GM04504 (cell line): ENCODE results near the gene CEBPZ.
"Not testable (repeated sequence)": the region's sequence is repeated elsewhere in the genome, so short reads cannot be mapped to it uniquely, and the experiment has no call there.

ENCODE experiments used
- DNase-seq: peaks from one replicate; pipeline ENCODE4 v3.0.0-alpha.2; 2012; ENCODE audit warnings: low read depth

Gene CEBPZ

DNA sequence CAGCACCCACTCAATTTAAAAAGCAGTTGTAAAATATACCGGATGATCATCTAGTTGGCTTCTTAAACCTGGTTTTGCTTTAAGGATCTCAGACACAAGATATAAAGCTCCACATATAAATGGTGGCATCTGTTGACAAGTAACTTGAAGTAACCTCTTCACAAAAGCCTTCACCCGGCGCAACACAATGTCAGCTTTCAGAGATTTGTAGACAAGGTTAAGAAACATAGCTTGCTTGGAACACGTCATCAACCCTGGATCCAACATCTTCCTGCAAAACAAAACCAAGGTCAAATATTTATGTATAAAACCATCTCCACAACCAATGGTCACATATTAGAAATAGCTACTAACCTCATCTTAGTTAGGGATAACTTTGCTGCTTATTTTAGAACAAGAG is 8.3 kb downstream of the CEBPZ start:
- no peak for DNase-seq

DNA sequence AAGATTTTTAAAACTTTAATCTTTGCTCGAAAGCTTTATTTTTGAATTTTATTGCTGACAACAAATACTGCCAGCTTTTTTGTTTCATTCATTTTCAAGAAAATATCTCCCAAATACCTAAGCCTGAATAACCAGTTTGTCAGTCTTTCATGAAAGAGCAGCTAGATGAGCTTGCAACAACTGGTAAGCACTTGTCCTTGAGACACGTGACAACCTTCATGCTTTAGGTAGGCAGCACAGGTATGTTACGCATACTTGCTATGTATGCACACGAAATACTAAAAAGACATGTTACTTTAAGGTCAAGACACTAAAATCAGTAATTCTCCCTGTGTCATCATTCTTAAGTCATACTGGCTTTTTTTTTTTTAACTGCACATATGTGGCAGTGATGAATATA is 12.3 kb downstream of the CEBPZ start:
- no peak for DNase-seq

DNA sequence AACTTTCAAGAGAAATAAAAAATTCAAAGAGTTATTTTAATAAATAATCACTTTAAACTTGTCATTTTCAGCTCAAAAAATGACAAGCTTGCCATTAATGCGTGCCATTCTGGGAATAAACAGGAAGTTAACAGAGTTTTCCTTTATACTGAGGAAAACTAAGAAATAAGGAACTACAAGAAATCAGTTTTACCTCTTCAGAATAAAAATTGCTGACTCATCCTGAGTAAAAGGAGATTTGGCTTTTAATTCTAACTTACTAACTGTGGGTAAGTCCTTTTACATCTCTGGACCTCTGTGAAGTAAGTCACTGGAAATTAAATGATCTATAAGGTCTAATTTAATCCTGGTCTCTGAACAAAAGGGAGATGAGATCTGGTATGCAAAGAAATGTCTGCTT is 16.1 kb downstream of the CEBPZ start:
- no peak for DNase-seq

DNA sequence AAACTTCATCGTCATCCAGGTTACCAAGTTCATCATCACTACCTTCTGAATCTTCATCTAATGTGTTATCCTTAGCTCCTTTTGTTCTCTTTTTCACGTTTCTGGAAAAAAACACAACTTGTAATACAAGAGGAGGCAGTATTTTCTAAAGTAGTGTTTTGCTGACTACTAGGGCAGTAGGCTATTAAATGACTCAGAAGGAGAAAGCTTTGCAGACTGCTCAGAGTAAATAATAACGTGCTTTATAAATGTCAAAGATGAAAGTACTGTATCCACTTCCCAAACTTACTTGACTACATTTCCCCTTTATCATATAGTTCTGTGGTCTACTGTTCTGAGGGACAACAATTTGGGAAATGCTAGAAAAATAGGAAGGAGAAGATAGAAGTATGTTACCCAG is 19.5 kb downstream of the CEBPZ start:
- no peak for DNase-seq

DNA sequence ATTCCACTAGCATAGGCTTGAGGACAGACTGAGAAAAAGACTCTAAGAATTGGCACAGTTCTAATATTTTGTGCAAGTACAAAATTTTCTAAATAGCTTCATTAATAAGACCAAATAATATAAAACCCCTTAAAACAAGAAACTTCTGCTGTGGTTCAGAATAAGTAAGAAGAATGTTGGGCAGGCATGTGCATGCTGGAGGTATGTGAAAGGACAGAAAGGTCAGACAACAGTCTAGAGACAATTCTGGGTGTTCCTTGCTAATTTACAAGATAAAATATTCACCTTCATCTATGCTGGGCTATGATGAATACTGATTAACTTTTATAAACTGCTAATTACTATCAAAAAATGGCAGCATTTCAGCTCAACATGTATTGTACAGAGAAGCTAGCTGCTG is 20.2 kb downstream of the CEBPZ start:
- DNase-seq: no peak

DNA sequence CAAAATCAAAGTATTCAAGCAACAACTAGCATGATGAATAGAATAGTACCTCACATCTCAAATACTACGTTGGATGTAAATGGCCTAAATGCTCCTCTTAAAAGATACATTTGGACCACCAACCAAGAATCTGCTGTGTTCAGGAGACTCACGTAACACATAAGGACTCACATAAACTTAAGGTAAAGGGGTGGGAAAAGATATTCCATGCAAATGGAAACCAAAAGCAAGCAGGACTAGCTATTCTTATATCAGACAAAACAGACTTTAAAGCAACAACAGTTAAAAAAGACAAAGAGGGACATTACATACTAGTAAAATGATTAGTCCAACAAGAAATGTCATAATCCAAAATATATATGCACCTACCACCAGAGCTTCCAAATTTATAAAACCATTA is 24.6 kb downstream of the CEBPZ start:
- DNase-seq: not testable (repeated sequence)

DNA sequence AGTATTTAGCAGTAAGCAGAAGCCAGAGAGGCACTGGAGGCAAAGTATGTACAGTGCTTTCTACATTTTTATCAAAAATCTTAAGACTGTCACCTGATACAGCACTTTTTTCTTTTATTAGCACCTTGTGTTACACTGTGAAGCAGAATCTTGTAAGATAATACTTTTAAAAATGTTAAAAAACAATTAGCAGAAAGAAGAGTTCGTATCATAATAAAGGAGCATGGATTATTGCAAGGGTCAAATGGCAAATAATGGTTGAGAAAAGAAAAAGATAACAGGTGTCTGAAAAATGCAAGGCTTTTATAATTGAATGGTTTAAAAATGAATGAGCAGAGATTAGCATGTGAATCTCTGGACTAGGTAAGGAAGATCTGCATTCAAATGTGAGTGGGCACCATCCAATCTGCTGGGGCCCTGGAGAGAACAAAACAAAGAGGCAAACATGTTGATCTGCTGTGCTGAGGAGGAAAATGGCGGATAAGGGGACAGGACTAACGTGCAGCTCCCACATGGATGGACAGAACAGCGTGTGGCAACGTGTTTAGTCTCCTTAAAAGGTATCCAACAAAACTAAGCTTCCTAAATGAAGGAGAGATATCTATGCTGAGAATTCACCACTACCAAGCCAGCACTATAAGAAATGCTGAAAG is 25.6 kb downstream of the CEBPZ start:
- DNase-seq: no peak

DNA sequence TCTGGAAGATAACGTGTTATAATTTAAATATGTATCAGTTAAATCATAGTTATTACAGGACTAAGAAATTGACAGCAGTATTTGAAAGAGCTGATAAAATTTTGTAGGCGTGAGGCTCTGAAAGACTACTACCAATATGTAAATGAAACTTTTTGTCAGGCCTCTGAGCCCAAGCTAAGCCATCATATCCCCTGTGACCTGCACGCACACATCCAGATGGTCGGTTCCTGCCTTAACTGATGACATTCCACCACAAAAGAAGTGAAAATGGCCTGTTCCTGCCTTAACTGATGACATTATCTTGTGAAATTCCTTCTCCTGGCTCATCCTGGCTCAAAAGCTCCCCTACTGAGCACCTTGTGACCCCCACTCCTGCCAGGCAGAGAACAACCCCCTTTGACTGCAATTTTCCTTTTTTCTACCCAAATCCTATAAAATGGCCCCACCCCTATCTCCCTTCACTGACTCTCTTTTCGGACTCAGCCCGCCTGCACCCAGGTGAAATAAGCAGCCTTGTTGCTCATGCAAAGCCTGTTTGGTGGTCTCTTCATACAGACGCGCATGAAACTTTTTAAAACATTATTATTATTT is 26.2 kb downstream of the CEBPZ start:
- DNase-seq: not testable (repeated sequence)

DNA sequence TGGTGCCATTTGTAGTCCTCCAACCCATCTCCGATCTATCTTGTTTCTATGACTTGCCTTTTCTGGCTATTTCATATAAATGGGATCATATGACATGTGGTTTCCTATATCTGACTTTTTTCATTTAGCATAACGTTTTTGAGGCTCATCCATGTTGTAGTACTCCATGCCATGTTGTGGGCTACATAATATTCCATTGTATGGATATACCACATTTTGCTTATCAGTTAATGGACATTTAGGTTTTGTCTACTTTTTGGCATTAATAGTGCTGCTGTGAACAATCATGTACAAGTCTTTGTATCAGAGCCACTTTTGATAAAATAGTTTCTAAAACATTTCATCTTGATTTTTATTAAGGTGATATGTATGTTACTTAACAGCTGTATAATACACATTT is 27.7 kb downstream of the CEBPZ start:
- no peak for DNase-seq

DNA sequence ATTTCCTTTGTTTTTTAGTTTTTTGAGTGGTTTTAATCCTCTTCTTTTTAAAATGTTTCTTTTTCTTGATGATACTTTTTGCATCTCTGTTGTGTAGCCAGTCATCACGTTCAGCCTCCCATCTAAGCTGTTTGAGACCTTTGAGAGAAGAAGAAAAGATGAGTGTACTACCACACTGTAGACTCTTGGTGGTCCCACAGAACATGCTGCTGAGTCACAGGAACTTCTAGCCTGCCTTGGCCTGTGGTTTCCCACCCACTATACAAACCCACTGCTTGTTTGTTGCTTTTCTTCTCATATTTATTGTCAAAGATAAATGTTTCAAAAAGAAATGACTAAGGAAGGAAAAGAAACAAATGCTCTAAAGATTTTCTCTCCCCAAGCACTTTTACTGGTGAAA is 29.6 kb downstream of the CEBPZ start:
- DNase-seq: no peak

DNA sequence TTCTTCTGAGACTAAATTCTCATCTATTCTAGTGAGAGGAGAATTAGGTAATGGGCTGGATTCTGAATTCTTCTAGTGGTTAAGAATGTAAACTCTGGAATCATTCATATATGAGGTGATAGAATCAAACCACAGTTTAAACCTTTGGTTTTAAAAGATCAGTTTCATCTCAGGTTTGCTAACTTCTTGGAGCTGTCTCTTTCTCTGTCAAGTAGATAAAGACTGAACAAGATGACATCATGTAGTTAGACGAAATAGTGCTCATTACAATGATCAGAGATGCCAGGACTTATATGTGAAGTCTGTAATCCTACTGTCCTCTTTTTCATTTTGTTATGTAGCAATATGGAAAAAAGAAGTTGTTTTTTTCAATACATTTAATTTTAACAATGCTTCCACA is 30.2 kb downstream of the CEBPZ start:
- no peak for DNase-seq

DNA sequence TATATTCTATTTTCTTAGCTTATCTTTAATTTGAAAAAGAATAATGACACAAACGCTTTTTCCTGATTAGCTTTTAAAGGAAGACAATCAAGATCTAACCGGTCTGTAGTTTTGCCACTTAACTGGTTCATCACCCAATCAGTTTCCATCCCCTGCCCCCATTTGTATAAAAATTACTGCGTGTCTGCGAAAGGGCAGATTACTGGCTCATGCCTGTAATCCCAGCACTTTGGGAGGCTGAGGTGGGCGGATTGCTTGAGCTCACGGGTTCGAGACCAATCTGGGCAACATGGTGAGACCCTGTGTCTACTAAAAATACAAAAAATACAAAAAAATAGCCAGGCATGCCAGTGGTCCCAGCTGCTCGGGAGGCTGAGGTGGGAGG is 32.7 kb downstream of the CEBPZ start:
- DNase-seq: no peak

DNA sequence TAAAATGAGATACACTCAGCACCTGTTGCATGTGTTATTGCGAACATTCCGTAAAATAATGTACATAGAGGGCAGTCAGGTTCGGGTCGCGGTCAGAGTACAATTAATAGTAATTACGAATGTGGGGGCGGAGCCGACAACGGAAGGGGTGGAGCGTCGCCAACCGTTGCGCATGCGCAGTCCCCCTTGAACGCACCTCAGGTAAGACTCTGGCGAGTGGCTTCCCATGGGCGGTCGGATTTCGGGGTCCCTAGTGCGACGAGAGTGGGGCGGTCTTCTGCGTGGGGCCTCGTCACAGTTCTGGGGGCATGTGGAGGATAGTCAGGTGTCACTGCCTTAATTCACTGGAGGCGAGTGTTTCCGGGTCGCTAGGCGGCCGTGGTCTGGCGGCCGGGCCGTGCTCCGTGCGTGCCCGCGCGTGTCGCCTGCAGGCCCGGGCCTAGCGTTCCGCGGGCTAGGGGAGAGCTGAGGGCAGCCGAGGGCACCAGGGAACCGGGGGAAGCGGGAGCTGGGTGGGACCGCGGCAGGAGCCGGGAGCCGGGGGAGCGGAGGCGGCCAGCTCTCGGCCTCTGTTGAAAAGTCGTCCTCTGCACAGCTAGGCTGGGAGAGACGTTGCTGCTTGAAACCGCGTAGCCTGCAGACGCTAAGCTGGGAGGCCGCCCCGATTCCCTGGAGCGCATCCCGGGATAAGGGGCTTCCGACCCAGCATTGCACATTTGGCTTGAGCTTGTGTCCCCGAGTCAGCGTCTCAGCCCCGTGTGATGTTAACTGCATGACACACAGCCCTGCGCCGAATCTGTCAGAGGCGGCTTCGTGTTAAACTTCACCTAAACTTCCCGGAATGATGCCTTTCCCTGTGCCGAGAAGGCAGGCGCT is 34.8 kb downstream of the CEBPZ start, which contains the start of gene CEBPZOS:
Gene CEBPZOS, plus strand, starts transcription at position 177 of the 876 bp plus-strand sequence. CDS start 3,209 bp downstream, outside the sequence.
- peak; percentile 46 for DNase-seq

DNA sequence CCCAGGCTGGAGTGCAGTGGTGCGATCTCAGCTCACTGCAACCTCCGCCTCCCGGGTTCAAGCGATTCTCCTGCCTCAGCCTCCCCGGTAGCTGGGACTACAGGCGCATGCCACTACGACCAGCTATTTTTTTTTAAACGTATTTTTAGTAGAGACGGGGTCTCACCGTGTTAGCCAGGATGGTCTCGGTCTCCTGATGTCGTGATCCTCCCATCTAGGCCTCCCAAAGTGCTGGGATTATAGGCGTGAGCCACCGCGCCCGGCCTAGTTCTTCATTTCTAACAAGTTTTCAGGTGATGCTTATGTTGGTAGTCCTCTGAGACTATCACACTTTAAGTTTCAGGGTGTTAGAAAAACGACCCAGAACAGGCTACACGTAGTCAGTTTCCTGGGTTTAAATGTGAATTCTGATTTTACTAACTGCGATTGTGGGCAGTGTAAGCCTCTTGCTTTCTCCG is 35.5 kb downstream of the CEBPZ start:
- DNase-seq: not testable (repeated sequence)

DNA sequence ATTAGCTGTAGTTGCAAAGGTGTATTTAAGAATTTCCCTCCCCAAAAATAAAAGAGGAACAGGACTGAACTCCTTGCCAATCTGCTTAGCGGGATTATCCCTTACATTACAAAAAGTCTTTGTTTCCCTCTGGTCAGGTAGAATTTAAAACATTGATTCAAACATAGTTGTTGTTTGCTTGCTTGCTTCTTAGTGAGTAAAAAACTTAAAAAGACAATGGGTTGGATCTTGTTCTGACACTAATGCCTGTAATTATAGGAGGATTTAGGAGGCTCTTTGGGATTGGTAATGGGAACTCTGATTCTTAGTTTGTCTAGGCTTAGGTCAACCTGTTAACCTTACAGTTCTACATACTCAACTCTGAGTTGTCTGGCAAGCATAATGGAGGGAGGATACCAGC is 38.8 kb downstream of the CEBPZ start:
- no peak for DNase-seq

DNA sequence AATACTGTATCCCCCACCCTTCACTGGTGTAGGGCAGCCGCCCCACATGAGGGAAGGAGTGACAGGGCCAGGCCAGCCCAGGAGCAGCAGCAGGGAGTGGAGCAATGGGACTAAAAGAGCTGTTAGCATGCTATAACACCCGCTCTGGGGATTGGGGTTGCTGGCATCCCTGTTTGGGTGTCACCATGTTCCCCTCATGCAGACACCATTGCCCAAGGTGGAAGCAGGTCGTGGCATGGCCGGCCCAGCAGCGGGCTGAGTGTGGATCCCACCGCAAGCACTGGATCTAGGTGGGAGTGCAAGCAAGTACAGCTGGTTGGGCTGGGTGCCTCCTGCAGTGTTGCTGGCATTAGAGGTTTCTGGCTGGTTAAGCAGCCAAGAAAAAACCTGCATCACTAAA is 39.6 kb downstream of the CEBPZ start:
- DNase-seq: no peak

DNA sequence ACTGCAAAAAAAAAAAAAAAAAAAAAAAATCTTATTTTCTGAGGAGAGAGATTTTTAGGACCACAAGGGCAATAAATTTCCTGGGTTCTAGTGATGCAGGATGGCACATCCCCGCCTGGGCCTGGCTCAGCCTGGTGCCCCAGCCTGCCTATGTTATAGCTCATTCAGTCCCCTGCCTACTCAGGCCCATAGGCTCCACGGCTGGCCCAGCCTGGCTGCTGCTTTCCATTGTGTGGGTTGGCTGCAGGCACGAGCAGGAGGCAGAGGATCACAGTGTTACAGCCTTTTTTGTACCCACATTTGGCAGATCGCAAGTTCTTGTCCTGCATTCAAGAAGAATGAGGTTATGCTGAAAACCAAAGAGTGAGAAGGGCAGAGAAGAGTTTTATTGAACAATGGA is 40.1 kb downstream of the CEBPZ start:
- no peak for DNase-seq

DNA sequence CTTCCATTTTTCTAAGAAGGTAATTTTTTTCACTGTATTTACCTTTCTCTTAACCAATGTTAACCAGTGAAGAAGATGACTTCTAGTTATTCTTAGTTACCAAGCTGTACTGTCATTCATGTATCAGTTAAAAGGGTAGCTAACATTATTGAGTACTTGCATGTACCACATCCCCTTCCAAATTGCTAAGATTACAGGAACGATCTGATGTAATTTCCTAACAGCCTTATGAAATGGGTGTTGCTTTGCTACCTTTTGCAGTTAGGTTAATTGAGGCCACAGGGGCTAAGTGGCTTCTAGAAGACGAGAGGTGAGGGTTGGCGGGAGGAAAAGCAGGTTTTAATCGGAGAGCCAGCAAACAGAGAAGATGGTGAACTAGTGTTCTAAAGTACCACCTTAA is 41.1 kb downstream of the CEBPZ start:
- no peak for DNase-seq

DNA sequence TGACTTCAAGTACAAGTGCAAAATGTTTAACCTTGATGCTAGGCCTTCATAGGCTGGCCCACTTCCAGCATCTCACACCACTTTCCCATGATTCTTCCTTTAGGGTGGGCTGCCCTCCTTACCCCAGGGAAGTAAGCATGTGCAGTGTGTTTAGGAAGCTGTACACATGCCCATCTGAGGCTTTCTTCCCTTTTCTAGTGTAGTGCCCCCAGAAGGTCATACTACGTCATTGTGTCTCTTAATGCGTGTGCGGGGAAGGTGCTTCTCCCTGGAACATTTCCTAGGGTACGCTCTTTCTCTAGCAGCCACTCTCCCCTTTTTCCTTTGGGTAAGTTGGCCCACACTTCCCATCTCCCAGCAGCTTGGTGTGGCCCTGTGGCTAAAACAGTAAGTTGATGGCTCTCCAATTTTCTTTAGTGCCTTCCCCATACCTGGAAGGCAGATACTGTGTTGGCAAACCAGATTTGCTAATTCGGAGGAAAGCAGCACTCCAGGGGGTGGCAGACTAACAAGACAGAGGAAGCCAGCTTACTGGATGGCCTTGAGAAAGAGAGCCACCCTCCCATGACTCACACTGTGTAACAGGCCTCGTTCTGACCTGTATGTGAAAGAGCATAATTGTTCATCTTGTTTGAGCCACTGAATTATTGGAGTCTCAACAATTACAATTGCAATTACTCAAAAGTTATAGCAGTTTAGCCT is 41.8 kb downstream of the CEBPZ start:
- peak; percentile 67 for DNase-seq

DNA sequence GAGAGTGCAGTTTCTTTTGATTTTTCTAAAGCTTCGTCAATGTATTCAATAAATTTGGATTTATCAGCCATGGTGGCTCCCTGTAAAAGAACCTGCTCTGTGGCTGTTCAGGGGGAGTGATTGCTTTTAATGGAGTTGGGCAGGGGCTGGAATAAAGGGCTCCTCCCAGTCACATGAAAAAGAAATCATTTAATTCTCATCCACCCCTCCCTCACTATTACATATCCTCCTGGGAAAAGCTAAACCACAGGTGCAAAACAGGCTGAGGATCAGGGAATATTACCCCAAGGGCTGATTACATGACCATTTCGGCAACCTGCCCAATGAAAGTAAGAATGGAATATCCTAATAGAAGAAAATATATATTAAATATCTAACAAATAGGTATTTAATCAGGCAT is 42.8 kb downstream of the CEBPZ start, which contains the start of gene SULT6B1:
Gene SULT6B1, minus strand, starts transcription at position 101 of the 400 bp plus-strand sequence. Its CDS starts 30 bp downstream, at position 71.
- no peak for DNase-seq

DNA sequence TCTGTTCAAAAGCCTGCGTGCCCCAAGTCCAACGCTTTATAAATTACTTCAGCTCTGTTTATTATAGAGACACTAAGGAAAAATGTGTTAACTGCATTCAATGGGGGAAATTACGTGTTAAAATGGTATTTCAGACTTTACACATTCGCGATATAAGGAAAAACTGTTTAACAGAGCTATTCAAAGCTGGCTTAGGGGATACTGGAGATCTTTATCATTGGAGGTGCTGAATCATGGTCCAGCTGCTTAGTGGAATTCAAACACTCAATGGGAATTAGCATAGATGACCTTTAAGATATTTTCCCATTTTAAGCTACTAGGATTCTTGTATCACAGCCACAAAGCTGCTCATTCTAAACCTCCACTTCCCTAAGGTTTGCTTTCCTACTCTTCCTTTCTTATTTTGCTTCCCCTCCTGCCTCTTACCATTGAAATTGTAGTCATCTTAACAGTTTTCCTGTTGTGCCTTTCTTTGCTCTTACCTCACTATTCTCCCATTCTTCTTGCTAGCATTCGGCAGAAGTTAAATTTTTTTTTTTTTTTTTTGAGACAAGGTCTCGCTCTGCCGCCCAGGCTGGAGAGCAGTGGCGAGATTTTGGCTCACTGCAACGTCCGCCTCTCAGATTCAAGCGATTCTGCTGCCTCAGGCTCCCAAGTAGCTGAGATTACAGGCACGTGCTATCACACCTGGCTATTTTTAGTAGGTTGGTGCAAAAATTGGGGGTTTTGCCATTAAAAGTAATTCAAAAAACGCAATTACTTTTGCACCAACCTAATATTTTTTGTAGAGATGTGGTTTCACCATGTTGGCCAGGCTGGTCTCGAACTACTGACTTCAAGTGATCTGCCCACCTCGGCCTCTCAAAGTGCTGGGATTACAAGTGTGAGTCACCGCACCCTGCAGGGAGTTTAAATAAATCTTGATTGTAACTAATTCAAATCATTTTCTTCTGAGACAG is 49.4 kb downstream of the CEBPZ start:
- no peak for DNase-seq
